ENCODE data around the gene MYOM1.
"Not testable (repeated sequence)": the region's sequence is repeated elsewhere in the genome, so short reads cannot be mapped to it uniquely, and the experiment has no call there.

The MYOM1 gene

DNA sequence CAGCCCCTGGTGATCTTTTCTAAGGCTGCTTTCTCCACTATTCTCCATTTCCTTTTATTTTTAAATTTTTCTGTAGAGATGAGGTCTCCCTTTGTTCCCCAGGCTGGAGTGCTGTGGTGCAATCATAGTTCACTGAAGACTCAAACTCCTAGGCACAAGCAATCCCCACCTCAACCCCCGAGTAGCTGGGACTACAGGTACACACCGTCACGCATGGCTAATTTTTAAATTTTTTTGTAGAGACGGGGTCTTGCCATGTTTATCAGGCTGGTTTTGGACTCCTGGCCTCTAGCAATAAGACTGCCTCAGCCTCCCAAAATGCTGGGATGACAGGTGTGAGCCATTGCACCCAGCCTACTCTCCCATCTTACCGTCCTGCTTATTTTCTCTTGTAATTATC lies 184.1 kb downstream of the MYOM1 start:
- no peak overlapping the region for H3K4me3 ChIP-seq (ENCODE audit: low read length)
- no peak for DNase-seq (ENCODE audit: low read depth)
- TF ChIP-seq, protein P1, sequence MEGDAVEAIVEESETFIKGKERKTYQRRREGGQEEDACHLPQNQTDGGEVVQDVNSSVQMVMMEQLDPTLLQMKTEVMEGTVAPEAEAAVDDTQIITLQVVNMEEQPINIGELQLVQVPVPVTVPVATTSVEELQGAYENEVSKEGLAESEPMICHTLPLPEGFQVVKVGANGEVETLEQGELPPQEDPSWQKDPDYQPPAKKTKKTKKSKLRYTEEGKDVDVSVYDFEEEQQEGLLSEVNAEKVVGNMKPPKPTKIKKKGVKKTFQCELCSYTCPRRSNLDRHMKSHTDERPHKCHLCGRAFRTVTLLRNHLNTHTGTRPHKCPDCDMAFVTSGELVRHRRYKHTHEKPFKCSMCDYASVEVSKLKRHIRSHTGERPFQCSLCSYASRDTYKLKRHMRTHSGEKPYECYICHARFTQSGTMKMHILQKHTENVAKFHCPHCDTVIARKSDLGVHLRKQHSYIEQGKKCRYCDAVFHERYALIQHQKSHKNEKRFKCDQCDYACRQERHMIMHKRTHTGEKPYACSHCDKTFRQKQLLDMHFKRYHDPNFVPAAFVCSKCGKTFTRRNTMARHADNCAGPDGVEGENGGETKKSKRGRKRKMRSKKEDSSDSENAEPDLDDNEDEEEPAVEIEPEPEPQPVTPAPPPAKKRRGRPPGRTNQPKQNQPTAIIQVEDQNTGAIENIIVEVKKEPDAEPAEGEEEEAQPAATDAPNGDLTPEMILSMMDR (conservative IDR thresholded peaks at IDR 0.05; ENCODE audit: low read depth, low read length), result no peak

DNA sequence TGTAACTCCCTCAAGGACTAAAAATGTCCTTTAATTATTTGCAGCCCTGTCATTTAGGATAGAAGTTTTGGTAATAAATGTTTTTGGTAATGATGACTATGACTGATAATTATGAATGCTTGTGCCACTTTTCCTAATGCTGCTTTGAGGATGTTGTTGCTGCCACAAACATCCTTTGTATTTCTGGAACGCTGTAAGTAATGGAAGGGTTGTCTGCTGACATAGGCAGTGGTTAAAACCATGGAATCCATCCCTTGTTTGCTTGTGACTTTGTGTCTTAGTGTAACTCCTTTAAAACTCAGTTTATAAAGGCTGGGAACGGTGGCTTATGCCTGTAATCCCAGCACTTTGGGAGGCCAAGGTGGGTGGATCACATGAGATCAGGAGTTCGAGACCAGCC lies 187.0 kb downstream of the MYOM1 start:
- TF ChIP-seq, protein P1 (conservative IDR thresholded peaks at IDR 0.05; ENCODE audit: low read depth, low read length), result no peak
- no peak overlapping the region for H3K4me3 ChIP-seq (ENCODE audit: low read length)
- no peak for DNase-seq (ENCODE audit: low read depth)

DNA sequence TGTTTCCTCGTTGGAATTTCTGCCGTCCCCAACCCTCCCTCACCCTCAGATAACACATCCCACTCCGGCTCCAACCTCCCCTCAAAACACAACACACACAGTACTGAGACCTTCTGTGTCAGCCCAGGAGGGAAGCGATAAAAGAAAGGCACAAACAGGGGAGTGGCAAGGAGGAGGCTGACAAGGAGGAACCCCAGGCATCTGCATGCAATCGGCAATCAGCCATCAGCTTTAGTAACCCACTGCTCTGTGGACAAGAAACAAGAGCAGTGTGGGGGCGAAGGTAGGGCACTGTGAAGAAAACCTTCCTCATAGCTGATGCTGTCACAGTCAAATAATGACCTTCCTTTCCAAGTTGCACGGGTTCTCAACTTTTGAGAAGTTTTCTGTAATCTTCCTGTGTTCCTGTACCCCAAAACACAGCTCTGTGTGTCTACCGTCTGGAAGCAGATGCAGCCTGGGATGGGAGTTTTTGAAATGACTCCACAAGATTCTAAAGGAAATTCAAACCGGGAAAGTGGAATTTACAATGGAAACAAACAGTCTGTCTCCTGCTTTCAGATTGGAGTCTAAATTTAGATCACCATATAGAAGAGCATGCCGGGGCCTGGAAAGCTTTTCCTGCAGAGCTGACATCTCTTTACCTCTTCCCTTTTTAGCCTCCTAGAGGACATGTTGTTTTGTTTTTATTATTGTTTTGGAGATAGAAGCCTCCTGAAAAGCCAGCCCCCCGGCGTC lies 190.4 kb downstream of the MYOM1 start:
- DNase-seq (ENCODE audit: low read depth), result no peak
- H3K4me3 ChIP-seq (ENCODE audit: low read length), result no peak overlapping the region
- TF ChIP-seq, protein P1 (conservative IDR thresholded peaks at IDR 0.05; ENCODE audit: low read depth, low read length), result no peak

DNA sequence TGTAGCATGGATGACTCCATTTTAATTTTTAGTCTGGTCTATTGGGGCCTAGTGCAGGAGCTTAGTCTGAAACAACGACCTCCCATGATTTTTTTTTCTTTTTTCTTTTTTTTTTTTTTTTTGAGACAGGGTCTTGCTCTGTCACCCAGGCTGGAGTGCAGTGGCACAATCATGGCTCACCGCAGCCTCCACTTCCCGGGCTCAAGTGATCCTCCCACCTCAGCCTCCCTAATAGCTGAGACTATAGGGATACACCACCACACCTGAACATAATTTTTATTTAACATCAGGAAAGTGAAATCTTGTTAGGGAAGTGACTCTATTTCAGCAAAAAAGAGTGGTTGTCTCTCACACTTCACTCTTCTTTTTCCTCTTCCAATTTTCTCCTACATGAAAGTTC lies 191.7 kb downstream of the MYOM1 start:
- DNase-seq (ENCODE audit: low read depth); H3K4me3 ChIP-seq (ENCODE audit: low read length): not testable (repeated sequence)

DNA sequence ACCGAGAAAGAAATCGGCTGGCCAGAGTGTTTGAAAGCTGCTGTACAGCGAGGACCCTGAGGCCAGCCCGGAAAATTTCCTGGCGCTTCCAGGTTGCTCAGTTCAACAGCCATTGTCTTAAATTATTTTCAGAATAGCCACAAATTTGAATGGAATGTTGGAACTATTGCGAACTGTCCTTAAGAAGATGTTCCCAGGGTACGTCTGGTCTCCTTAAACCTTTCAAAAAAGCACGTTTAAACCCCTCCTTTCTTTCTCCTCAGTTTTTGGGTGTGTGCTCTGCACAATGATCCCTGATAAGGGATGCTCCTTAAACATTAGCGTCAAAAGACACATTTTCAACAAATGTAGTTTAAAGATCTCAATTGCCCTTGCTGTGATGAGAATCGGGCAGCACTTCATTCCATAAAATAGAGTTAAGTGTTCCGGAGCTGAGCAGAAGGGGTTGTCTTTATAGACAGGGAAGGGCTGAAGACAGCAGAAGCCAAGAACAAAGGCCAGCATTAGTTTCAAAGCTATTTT lies 192.3 kb downstream of the MYOM1 start:
- TF ChIP-seq, protein P1 (conservative IDR thresholded peaks at IDR 0.05; ENCODE audit: low read depth, low read length), result no peak
- DNase-seq (ENCODE audit: low read depth), result no peak
- no peak overlapping the region for H3K4me3 ChIP-seq (ENCODE audit: low read length)

DNA sequence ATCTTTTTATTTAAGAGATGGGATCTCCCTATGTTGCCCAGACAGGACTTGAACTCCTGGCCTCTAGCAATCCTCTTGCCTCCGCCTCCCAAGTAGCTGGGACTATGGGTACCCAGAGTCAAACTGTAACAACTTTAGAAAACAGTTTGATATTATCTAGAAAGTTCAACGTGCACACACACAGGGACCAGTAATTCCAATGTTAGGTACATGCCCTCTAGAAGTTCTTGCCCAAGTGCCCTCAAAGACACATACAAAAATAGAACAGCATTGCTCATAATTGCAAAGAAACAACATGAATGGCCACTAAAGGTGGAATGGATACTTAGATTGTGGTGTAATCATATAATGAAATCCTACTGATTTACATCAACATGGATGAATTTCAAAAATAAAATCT lies 194.2 kb downstream of the MYOM1 start:
- TF ChIP-seq, protein P1 (conservative IDR thresholded peaks at IDR 0.05; ENCODE audit: low read depth, low read length), result no peak
- no peak overlapping the region for H3K4me3 ChIP-seq (ENCODE audit: low read length)
- no peak for DNase-seq (ENCODE audit: low read depth)

DNA sequence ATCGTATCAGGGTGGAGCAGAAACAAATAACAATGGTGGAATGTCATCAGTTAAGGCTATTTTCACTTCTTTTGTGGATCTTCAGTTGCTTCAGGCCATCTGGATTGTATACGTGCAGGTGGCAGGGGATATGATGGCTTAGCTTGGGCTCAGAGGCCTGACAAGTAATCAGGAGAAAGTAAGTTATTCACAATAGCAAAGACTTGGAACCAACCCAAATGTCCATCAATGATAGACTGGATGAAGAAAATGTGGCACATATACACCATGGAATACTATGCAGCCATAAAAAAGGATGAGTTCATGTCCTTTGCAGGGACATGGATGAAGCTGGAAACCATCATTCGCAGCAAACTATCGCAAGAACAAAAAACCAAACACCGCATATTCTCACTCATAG lies 196.2 kb downstream of the MYOM1 start:
- H3K4me3 ChIP-seq (ENCODE audit: low read length), result not testable (repeated sequence)

More for the DNA sequence above, 196.2 kb downstream of the MYOM1 start:
- not testable (repeated sequence) for DNase-seq (ENCODE audit: low read depth)

Data from retinal pigment epithelial cell (primary cell).